NCI-H1092 (cell line): ENCODE measurements around the gene SHC2.

ENCODE experiments used
- DNase-seq: peaks from one replicate; lab custom pipeline; 2025; lab: John Stamatoyannopoulos, UW

The SHC2 gene

GRCh38 chr19:372306-372890 lies 88.4 kb downstream of the SHC2 start:
- DNase-seq: peak; percentile 73

DNA sequence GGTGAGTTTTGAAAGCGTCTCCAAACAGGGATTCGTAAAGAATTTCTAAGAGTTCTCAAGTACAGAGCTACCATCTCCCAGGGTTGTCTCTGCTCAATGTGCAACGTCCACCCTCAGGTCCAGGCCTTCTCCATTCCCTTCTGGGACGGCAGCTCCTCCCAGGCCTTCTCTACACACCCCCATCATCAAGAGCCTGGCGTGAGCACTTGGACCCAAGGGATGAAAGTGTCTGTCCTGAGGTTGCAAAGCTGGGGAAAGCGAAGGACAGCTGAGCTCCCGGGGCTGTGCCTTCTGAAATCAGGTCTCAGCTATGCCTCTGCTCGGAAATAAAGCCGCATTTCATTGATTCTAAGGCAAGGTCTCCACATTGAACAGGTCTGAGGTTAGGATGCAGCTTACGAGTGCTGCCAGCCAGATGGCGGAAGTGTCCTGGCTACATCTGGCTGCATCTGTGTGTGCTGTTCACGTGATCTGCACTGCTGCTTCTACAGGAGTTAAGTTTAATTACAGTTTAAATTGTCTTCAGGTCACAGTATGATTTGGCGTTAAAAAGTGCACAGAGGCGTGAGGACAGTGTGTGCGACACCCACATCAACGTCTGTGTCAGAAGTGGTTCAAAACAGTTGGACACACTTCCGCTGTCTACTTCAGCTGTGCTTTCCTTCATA lies 89.2 kb downstream of the SHC2 start:
- DNase-seq: no peak

DNA sequence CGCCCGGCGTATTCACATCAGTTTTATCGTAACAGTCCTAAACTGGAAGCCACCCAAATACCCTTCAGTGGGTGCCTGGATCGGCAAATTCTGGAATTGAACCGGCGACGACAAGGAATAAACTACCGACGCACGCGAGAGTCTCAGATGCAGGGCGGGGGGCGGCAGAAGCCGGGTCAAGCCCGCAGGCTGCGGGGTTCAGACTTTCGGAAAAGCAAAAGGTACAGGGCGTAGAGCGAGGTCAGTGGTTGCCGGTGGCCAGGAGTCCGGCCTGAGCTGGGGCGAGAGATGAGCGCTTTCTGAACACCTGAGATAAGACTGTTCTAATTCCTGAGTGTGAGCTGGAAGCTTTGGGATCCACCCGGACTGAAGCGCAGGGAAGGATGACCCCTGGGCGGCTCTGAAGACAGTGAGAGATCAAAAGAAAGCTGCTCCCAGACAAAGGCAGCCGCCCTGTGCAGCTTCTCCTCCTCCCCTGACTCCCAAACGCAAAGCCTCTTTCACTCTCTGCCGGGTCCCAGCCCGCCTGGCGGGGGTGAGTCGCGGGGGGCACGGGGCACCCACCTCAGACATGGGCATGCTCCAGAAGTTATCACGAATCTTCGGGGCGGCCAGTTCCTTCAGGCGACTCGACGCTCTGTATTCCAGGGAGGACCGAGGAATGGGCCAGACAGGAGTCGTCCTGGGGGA lies 90.0 kb downstream of the SHC2 start:
- DNase-seq: no peak

DNA sequence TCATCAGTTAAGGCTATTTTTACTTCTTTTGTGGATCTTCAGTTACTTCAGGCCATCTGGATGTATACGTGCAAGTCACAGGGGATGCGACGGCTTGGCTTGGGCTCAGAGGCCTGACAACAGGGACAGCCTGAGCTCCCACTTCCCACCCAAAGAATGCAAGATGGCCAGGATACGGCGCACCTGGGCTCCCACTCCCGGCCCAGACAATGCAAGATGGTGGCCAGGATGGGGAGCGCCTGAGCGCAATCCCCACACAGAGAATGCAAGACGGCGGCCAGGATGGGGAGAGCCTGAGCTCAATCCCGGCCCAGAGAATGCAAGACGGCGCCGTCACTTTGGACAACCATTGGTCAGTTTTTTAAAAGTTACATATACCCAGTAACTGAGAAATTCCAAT lies 91.0 kb downstream of the SHC2 start:
- no peak for DNase-seq

DNA sequence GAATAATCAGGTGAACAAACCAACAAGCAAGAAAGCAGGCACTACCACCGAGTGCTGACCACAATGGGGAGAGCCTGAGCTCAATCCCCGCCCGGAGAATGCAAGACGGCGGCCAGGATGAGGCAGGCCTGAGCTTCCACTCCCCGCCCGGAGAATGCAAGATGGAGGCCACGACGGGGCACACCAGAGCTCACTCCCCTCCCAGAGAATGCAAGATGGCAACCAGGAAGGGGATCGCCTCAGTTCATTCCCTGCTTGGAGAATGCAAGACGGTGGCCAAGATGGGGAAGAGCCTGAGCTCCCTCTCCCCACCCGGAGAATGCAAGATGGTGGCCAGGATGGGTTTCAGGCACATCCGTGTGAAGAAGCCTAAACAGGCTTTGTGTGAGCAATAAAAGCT lies 91.6 kb downstream of the SHC2 start:
- no peak for DNase-seq

- no peak for DNase-seq
Observed at GRCh38 chr19:368630-369024, 92.2 kb downstream of the SHC2 start.

- DNase-seq: no peak
Observed at GRCh38 chr19:367963-368629, 92.7 kb downstream of the SHC2 start.

DNA sequence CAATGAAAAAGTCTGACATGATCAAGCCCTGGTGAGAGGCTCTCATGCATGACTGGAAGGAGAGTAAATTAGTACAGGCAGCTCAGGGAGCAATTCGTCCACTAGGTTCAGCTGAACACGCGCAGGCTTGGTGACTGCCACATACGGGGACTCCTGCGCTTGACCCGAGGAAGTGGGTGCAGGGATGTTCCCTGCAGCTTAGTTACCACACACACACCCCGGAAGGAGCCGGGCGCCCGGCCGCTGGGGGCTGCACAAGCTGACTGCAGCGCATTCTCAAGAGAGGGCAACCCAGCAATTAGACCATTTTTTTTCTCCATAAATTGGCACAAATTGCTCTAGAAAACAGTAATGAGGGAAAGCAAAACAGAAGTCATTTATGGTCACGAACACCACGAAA lies 93.3 kb downstream of the SHC2 start:
- no peak for DNase-seq

- no peak for DNase-seq
Observed at GRCh38 chr19:366951-367350, 93.9 kb downstream of the SHC2 start.
